RCC 7860 (cell line): ENCODE results near the gene VWA5B2.
A peak's percentile ranks its signal among the peaks of the same experiment; 100 is the strongest.

ENCODE experiments used
- DNase-seq: peaks from one replicate; pipeline ENCODE4 v3.0.0-alpha.2; 2015; ENCODE audit warnings: low spot score
- FAIRE-seq: peaks from 2 replicates; lab custom pipeline; 2012; peaks lifted over from hg19 to GRCh38; lab: Jason Lieb, UNC

The VWA5B2 gene

GRCh38 chr3:184222521-184222920 is 6.9 kb upstream of the VWA5B2 start:
- DNase-seq (no peak), FAIRE-seq (no peak)

GRCh38 chr3:184223946-184224345 is 5.4 kb upstream of the VWA5B2 start:
- FAIRE-seq (no peak), DNase-seq (no peak)

DNA sequence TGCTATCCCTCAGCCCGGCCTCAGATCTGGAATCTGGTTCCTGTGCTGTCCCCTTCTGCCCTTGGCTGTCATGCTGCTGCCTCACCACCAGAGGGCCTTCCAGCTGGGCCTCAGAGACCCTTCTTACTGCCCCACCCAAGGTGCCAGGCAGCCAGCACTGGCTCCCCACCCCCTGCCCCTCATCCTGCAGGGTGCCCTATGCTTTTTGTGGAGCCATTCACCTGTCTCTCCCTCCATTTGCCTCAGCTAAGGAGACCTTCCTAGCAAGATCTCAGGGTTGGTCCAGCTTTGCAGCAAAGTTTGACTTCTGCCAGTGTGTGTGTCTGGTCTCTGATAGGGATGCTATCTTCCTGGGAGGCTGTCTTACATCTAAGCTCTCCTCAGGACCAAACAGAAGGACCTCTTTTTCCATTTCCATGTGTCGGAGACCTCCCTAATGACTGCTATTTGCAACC is 1.9 kb upstream of the VWA5B2 start:
- FAIRE-seq: no peak
- peak; percentile 13 for DNase-seq

GRCh38 chr3:184228376-184229137 is 828 bp upstream of the VWA5B2 start:
- no peak for DNase-seq
- no peak for FAIRE-seq

- no peak for FAIRE-seq
- DNase-seq: no peak
These were observed 757 bp downstream of the VWA5B2 start for GRCh38 chr3:184230081-184230602.

DNA sequence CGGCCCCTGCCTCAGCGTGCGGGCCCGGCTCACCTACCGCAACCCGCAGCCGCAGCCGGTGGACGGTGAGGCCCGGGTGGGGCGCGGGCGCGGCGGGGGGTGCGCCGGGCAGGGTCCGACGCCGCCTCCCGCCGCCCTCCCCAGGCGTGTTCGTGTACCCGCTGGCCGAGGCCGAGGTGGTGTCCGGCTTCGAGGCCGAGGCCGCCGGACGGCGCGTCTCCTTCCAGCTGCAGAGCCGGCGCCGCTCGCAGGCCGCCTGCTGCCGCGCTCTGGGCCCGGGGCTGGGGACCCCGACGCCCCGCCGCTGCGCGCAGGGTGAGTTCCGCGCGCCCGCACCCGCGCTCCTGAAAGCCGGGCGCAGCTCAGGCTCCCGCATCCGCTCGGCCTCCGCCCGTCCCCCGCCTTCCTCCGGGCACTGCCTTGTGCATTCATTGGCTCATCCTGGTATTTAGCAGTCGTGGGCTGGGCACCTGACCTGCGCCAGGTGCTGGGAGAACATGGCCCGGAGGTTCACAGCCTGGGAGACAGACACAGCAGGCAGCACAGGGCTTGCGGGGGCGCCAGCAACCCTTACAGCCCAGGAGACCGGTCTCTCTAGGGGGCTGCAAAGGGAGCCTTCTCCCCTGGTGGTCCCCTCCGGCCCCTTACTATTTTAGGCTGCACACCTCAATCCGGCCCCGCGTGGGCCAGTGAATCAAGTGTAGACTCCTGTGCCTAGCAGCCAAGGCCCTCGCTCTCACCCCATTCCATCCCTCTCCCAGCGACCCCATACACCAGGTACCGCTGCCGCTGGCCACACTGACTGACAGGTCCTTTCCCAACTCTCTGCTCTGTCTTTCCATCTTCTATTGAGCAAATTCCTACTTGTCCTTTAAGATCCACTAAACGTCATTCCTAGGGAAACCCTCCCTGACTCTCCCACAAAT is 1.5 kb downstream of the VWA5B2 start:
- FAIRE-seq: no peak
- no peak for DNase-seq

- no peak for FAIRE-seq
- no peak for DNase-seq
These were observed 2.3 kb downstream of the VWA5B2 start for GRCh38 chr3:184231671-184232070.

GRCh38 chr3:184233127-184233843 is 3.9 kb downstream of the VWA5B2 start:
- DNase-seq (no peak), FAIRE-seq (no peak)

GRCh38 chr3:184234224-184234623 is 4.8 kb downstream of the VWA5B2 start:
- peak; percentile 79 for FAIRE-seq
- peak; percentile 81 for DNase-seq

GRCh38 chr3:184234671-184235380 is 5.4 kb downstream of the VWA5B2 start:
- no peak for DNase-seq
- FAIRE-seq: no peak

- DNase-seq (peak; percentile 25), FAIRE-seq (no peak)
These were observed 6.1 kb downstream of the VWA5B2 start for GRCh38 chr3:184235381-184236032.

- DNase-seq (no peak), FAIRE-seq (no peak)
These were observed 6.6 kb downstream of the VWA5B2 start for GRCh38 chr3:184236033-184236410.

DNA sequence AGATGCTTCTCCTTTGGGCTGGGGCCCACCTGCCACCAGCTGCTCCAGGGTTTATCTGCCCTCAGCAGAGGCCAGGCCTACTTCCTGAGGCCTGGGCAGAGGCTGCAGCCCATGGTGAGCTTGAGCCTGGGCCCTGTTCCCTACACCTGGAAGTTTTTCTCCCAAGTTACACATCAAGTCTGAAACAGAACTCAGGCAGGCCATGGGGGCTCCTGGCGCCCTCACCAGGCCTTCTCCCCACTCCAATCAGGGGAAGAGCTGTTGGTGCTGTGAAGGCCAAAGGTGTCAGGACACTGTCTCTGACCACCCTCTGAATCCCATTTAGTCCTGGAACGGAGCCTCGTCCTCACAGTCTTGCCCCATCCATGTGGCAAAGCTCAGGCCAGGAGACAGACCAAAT is 7.3 kb downstream of the VWA5B2 start:
- no peak for FAIRE-seq
- DNase-seq: no peak

DNA sequence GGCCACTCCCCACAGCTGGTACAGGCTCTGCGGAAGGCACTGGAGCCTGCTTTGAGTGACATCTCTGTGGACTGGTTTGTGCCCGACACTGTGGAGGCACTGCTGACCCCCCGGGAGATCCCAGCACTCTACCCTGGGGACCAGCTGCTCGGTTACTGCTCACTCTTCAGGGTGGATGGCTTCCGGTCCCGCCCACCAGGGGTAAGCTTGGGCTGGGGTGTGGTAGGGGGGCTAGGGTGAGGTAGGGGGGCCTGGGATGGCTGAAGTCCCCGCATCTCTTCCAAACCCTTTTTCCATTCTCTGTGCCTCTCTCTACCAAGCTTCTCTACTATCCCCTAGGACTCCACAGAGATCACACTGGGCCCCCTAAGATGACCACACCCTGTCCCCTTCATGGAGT is 7.8 kb downstream of the VWA5B2 start:
- no peak for DNase-seq
- FAIRE-seq: no peak

GRCh38 chr3:184237807-184238206 is 8.4 kb downstream of the VWA5B2 start:
- no peak for DNase-seq
- FAIRE-seq: no peak

DNA sequence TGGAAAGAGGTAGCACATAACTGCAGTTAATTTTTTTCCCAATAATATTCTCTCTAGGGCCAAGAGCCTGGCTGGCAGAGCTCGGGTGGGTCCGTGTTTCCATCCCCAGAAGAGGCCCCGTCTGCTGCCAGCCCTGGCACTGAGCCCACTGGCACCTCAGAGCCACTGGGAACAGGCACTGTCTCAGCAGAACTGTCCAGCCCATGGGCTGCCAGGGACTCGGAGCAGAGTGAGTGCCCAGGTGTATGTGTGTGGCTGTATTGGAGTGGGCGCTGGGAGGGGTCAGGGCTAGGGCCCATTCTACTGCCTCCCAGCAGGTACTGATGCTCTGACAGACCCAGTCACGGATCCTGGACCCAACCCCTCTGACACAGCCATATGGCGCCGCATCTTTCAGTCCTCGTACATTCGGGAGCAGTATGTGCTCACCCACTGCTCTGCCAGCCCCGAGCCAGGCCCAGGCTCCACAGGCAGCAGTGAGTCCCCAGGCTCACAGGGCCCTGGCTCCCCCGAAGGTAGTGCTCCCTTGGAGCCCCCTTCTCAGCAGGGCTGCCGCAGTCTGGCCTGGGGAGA is 8.9 kb downstream of the VWA5B2 start:
- FAIRE-seq (no peak), DNase-seq (no peak)

GRCh38 chr3:184239221-184239620 is 9.8 kb downstream of the VWA5B2 start:
- DNase-seq: no peak
- no peak for FAIRE-seq

- DNase-seq: no peak
- FAIRE-seq: no peak
These were observed 10.3 kb downstream of the VWA5B2 start for GRCh38 chr3:184239708-184240107.

GRCh38 chr3:184240384-184241140 is 11.2 kb downstream of the VWA5B2 start:
- no peak for DNase-seq
- FAIRE-seq: no peak
